Muscle layer of duodenum (tissue), 2 donors: Measurements from ENCODE around the gene TREH.

ENCODE experiments used
- H3K27ac ChIP-seq: one replicate; pipeline ENCODE4 v1.7.0; 2013; ENCODE audit warnings: mild to moderate bottlenecking, low read length
- H3K27me3 ChIP-seq: one replicate; pipeline ENCODE4 v1.7.0; 2013; ENCODE audit warnings: low read depth, mild to moderate bottlenecking, control low read depth, low read length
- H3K36me3 ChIP-seq, 2 donors: one replicate each; pipeline ENCODE4 v1.7.0; 2013; ENCODE audit warnings: low read length in 2 of 2, control low read depth in 1 of 2, mild to moderate bottlenecking in 1 of 2; ENCODE audit not compliant: insufficient read depth in 2 of 2, control insufficient read depth in 1 of 2
- H3K4me1 ChIP-seq, 2 donors: one replicate each; pipeline ENCODE4 v1.7.0; 2013; ENCODE audit warnings: low read length in 2 of 2, mild to moderate bottlenecking in 2 of 2, control low read depth in 1 of 2, moderate library complexity in 1 of 2; ENCODE audit not compliant: insufficient read depth in 2 of 2, control insufficient read depth in 1 of 2
- H3K4me3 ChIP-seq, 2 donors: one replicate each; pipeline ENCODE4 v1.7.0; 2013; ENCODE audit warnings: low read length in 2 of 2, low read depth in 1 of 2, mild to moderate bottlenecking in 1 of 2
- H3K9me3 ChIP-seq, 2 donors: one replicate each; pipeline ENCODE4 v1.7.0; 2013; ENCODE audit warnings: low read length in 2 of 2, control low read depth in 1 of 2, mild to moderate bottlenecking in 1 of 2; ENCODE audit not compliant: control insufficient read depth in 1 of 2
- donor health status: healthy.

TREH gene

GRCh38 chr11:118655486-118656190, 23.8 kb downstream of the TREH start:
- Histone ChIP-seq H3K36me3 (peaks cover 43 to 67% of the 10 kb centered on the region in 2 donors), H3K4me3 (no peak overlapping the region), H3K27ac (no peak overlapping the region), H3K27me3 (no peaks in the 10 kb centered on the region), H3K4me1 (peaks cover 0 to 26% of the 10 kb centered on the region in 2 donors), H3K9me3 (no peaks in the 10 kb centered on the region)

- no peaks in the 10 kb centered on the region for H3K9me3 ChIP-seq
- H3K36me3 ChIP-seq = peaks cover 59 to 81% of the 10 kb centered on the region in 2 donors
Observed at GRCh38 chr11:118653684-118654390, 25.6 kb downstream of the TREH start.

GRCh38 chr11:118652681-118653181, 26.7 kb downstream of the TREH start:
- Histone ChIP-seq H3K27me3 (no peaks in the 10 kb centered on the region), H3K36me3 (peaks cover 70 to 90% of the 10 kb centered on the region in 2 donors), H3K4me3 (no peak overlapping the region), H3K27ac (no peak overlapping the region), H3K9me3 (no peaks in the 10 kb centered on the region), H3K4me1 (peaks cover 0 to 12% of the 10 kb centered on the region in 2 donors)

More at GRCh38 chr11:118653684-118654390, 25.6 kb downstream of the TREH start:
- Histone ChIP-seq H3K27me3 (no peaks in the 10 kb centered on the region), H3K4me1 (peaks cover 0 to 14% of the 10 kb centered on the region in 2 donors), H3K27ac (no peak overlapping the region), H3K4me3 (no peak overlapping the region)

GRCh38 chr11:118651820-118652219, 27.6 kb downstream of the TREH start:
- H3K27me3 ChIP-seq = no peaks in the 10 kb centered on the region
- no peak overlapping the region for H3K4me3 ChIP-seq
- H3K9me3 ChIP-seq = no peaks in the 10 kb centered on the region
- H3K27ac ChIP-seq = no peak overlapping the region
- peaks cover 73 to 89% of the 10 kb centered on the region in 2 donors for H3K36me3 ChIP-seq
- H3K4me1 ChIP-seq = peaks cover 0 to 12% of the 10 kb centered on the region in 2 donors

GRCh38 chr11:118650366-118650765, 29.1 kb downstream of the TREH start:
- H3K27me3 ChIP-seq = no peaks in the 10 kb centered on the region
- no peaks in the 10 kb centered on the region for H3K9me3 ChIP-seq
- peaks cover 0 to 16% of the 10 kb centered on the region in 2 donors for H3K4me1 ChIP-seq
- H3K36me3 ChIP-seq = peaks cover 64 to 86% of the 10 kb centered on the region in 2 donors
- H3K27ac ChIP-seq = no peak overlapping the region
- no peak overlapping the region for H3K4me3 ChIP-seq

- Histone ChIP-seq H3K4me1 (peaks cover 0 to 16% of the 10 kb centered on the region in 2 donors), H3K9me3 (no peaks in the 10 kb centered on the region), H3K4me3 (no peak overlapping the region), H3K36me3 (peaks cover 64 to 86% of the 10 kb centered on the region in 2 donors), H3K27ac (no peak overlapping the region), H3K27me3 (no peaks in the 10 kb centered on the region)
Observed at GRCh38 chr11:118649941-118650340, 29.5 kb downstream of the TREH start.

- Histone ChIP-seq H3K36me3 (peaks cover 72 to 88% of the 10 kb centered on the region in 2 donors), H3K4me1 (peaks cover 0 to 16% of the 10 kb centered on the region in 2 donors), H3K9me3 (no peaks in the 10 kb centered on the region), H3K27me3 (no peaks in the 10 kb centered on the region), H3K4me3 (no peak overlapping the region), H3K27ac (no peak overlapping the region)
Observed at GRCh38 chr11:118648291-118648690, 31.2 kb downstream of the TREH start.

GRCh38 chr11:118646393-118646792, 33.1 kb downstream of the TREH start:
- Histone ChIP-seq H3K4me3 (no peak overlapping the region), H3K27me3 (no peaks in the 10 kb centered on the region), H3K9me3 (no peaks in the 10 kb centered on the region), H3K4me1 (peaks cover 0 to 15% of the 10 kb centered on the region in 2 donors), H3K27ac (no peak overlapping the region), H3K36me3 (peaks cover 75 to 88% of the 10 kb centered on the region in 2 donors)

- peaks cover 0 to 27% of the 10 kb centered on the region in 2 donors for H3K4me1 ChIP-seq
- no peak overlapping the region for H3K4me3 ChIP-seq
- H3K9me3 ChIP-seq = no peaks in the 10 kb centered on the region
- peaks cover 66 to 77% of the 10 kb centered on the region in 2 donors for H3K36me3 ChIP-seq
- H3K27ac ChIP-seq = no peak overlapping the region
- H3K27me3 ChIP-seq = no peaks in the 10 kb centered on the region
Observed at GRCh38 chr11:118645066-118645715, 34.3 kb downstream of the TREH start.

GRCh38 chr11:118644496-118644895, 35.0 kb downstream of the TREH start:
- no peaks in the 10 kb centered on the region for H3K9me3 ChIP-seq
- no peak overlapping the region for H3K4me3 ChIP-seq
- peaks cover 59 to 70% of the 10 kb centered on the region in 2 donors for H3K36me3 ChIP-seq
- H3K27me3 ChIP-seq = no peaks in the 10 kb centered on the region
- peaks cover 0 to 33% of the 10 kb centered on the region in 2 donors for H3K4me1 ChIP-seq
- H3K27ac ChIP-seq = no peak overlapping the region

- H3K27me3 ChIP-seq = no peaks in the 10 kb centered on the region
- H3K4me3 ChIP-seq = no peak overlapping the region
- H3K9me3 ChIP-seq = no peaks in the 10 kb centered on the region
- H3K36me3 ChIP-seq = peaks cover 57 to 73% of the 10 kb centered on the region in 2 donors
- no peak overlapping the region for H3K27ac ChIP-seq
- H3K4me1 ChIP-seq = peaks cover 0 to 33% of the 10 kb centered on the region in 2 donors
Observed at GRCh38 chr11:118643995-118644345, 35.5 kb downstream of the TREH start.
